Renal pelvis (tissue), 4 donors: ENCODE measurements around the gene COL13A1. TPM values are rescaled to one million over a fixed set of nuclear protein-coding genes. Genes with fewer than 3 reads are reported as not detected.
A peak's percentile ranks its signal among the peaks of the same experiment; 100 is the strongest.

Source experiments
- DNase-seq: peaks from one replicate; pipeline ENCODE4 v3.0.0-alpha.2; 2013
- polyA plus RNA-seq, 3 donors: library from polyadenylated mRNA; unstranded; fragments of 120-200 nt; gene quantifications; one replicate each; pipeline ENCODE4 v1.2.1, GENCODE V29; 2013; ENCODE audit not compliant: insufficient read length in 3 of 3

COL13A1 gene
- polyA plus RNA-seq, 3 donors: 29.1 to 29.6 (median 29.6) TPM

- DNase-seq: no peak
Observed at GRCh38 chr10:69943292-69943820, 141.7 kb downstream of the COL13A1 start.

DNA sequence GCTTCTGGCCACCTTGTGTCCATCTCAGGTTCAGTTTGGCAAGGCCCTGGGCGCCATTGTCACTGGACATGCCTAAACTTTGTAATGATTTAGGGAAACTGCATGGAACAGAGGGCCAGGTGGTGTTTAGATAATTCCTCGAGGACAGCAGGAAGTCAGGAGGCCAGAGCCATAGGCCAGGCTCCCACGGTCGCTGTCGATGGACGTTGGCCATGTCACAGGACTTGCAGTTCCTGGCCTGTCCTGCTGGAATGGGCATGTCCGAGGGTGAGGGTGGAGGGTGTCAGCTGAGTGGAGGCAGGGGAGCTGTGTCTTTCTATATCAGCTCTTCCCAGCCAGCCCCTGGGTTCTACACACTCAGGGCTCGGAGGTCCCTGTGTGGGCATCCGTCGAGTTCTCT, 143.1 kb downstream of the COL13A1 start:
- no peak for DNase-seq

- DNase-seq: no peak
Observed at GRCh38 chr10:69948261-69948660, 146.6 kb downstream of the COL13A1 start.

- DNase-seq: no peak
Observed at GRCh38 chr10:69949770-69950169, 148.1 kb downstream of the COL13A1 start.

DNA sequence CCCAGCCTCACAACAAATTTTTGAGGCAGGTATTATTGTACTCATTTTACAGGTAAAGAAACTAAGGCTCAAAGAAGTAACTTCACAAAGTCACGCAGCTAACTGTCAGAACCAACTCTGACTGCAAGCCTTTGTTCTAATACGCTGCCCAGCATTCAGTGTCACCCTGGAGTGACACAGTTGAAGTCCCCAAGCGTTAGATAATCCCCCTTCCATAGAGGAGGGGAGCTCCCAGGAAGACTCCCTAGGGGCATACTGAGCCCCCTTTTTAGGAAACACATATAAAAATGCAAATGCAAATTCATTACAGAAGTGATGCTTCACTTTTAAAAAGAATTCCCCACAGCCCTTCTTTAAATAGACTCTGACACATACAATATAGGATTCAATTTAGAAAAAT, 150.0 kb downstream of the COL13A1 start:
- DNase-seq: no peak

DNA sequence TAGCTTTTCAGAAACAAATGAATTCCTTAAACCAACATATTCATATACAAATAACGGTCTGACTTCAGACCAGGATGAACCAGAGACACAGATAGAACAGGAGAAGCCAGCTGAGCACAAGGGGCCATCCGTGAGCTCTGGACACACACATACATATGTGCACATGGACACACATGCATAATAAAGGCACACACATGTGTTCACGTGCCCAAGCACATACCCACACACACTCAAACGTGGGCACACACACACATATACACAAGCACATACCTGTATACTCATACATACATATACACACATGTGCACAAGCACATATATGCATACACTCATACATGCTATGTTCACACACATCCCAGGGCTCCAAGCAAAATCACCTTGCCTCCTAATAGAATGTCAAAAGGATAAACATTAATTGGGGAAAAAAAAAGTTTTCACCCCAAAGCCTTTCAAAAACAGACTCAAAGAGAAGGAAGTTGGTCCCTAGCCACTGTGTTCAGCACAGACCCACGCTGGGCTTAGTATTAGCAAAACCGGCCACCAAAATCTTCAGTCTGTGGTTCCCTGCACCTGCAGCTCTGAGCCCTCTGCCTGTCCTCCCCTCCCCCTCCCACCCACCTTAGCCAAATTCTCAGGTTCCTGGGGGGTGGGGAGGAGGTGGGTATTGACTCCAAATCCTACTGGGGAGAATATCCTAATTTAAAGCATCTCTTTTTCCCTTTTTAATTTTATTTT, 150.5 kb downstream of the COL13A1 start:
- no peak for DNase-seq

GRCh38 chr10:69952821-69953221, 151.1 kb downstream of the COL13A1 start:
- DNase-seq: peak; percentile 16

- no peak for DNase-seq
Observed at GRCh38 chr10:69953851-69954250, 152.1 kb downstream of the COL13A1 start.

DNA sequence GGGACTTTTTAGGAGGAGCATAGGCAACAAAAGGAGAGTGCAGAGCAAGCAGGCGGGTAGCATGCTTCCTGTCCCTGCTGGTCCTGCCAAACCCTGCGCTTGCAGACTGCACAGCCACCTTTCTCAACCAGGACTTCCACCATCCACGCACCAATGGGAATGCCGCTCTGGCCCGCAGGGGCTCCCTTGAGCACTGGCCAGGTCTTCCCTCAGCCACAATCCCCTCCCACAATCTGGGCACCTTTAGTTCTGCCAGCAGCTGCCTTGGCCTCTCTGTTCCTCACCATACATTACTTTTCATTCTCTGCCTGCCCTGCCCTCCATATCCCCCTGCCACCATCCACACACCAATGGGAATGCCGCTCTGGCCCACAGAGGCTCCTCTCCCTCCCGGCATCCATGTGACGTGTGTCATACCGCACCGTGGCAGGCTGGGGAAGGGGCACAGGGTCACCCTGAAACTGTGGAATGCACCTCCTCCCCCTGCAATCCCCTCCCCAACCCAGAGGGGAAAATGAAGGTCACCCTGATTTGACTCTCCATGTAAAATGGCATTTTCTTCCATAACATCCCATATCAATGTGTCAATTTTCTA, 153.6 kb downstream of the COL13A1 start:
- DNase-seq: no peak

- DNase-seq: no peak
Observed at GRCh38 chr10:69955897-69956740, 154.4 kb downstream of the COL13A1 start.

DNA sequence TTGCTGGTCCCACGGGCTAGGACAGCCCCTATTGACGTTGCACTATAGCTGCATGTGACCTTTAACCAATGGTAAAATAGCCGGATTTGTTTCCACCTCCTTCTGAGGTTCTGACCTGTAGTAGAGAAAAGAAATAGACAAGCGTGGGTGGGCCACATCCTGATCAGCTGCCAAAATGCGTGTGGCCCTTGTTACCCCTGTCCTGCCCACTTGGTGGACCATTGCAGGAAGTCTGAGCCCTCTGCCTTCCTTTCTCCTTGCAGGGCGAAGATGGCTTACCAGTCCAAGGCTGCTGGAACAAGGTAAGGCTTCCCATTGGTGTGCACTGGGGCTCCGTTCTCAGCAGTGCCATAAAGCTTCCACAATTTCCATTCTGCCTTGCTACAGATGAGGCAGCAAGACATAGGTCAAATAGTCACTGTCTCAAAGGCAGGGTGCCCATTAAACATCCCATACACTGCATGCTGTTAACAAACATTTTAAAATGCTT, 155.1 kb downstream of the COL13A1 start:
- no peak for DNase-seq

- no peak for DNase-seq
Observed at GRCh38 chr10:69957241-69957885, 155.7 kb downstream of the COL13A1 start.

- peak; percentile 16 for DNase-seq
Observed at GRCh38 chr10:69957886-69958555, 156.3 kb downstream of the COL13A1 start.

DNA sequence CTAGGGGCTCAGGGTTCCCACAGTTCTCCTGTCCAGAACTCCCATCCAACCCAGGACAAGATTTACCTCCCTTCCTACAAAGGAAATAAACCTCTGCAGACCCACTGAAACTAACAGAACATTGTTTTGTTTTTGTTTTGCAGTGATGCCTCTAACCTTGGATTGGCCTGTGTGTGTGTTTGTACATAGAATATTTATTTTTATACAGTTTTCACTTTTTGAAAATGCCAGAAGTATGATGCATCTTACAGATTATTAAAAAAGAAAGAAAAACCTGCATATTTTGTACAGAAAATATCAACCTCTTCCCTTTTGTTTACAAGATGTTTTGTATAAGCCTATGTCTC, 156.8 kb downstream of the COL13A1 start:
- no peak for DNase-seq

DNA sequence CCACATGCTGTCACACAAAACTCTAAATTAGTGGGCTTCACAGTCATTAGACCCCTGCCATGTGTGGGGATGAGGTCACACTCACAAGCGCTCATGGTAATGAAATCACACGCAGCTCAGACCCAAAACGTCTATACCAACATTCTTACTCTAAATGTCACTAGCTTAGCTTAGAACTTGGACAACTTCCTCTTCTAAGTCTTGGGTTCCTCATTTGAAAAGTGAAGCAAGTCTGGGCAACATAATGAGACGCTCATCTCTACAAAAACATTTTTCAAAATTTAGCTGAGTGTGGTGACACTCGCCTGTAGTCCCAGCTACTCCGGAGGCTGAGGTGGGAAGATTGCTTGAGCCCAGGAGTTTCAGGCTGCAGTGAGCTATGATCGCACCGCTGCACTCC, 158.2 kb downstream of the COL13A1 start:
- DNase-seq: no peak

DNA sequence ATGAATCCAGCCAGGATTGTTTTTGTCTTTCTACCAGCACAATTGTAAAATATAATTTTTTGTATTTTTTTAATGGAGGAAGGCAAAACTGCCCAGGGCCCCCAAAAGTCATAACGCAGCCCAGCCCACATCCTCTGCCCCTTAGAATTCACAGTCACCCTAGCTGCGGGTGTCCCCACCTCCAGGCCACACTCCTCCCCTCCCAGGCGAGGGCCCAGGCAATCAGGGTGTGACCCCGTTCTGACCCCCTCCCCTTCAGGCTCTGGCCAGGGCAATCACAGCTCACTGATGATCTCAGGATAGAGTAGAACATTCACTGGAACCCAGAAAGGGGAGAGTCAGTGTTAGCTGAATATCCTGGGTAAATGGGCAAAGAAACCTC, 158.9 kb downstream of the COL13A1 start:
- DNase-seq: no peak

DNA sequence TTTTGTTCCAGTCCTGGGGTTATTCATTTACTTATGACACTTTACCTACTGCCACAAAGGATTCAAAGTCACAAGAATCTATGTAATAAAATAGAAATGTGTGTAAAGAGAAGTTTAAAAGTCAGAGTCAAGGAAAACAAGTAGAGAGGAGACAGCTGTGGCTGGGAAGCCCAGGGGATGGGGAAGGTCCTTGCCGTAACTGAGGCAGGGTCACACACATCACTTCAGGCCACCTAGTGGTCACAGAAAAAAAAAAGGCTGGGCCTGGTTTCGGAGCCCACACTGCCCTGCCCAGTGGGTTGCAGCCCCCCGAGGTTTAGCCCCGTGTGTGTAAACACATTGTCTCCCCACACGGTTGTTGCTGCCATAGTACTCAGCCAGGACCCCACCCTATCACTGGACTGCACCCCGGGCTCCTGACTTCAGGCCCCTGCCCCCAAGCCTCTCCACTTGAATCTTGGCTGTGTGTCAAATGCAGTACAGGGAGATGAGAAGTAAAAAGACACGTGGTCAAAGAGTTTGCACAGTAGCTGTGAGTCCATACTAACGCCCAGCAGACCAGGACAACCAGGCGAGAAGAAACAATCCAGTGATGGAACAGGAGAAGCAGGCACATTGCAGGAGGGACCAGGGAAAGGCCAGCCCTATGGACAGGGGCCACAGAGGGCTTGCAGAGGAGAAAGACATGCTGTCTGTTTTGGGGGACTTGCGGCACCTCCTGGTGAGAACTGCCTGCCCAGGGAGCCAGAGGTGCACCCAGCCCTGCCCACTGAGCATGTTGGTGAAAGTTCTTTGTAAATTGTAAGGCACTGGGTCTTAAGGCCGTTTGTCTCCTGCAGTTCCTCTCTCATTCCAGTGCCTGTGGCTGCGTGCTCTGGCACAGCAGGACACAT, 159.5 kb downstream of the COL13A1 start:
- no peak for DNase-seq

- DNase-seq: no peak
Observed at GRCh38 chr10:69961881-69962745, 160.4 kb downstream of the COL13A1 start.

GRCh38 chr10:69962746-69963135, 161.0 kb downstream of the COL13A1 start:
- no peak for DNase-seq
